Measurements from ENCODE around the gene SSR4.

- TF ChIP-seq POLR2A (IDR thresholded peaks at IDR 0.05; ENCODE audit: low read depth, low read length) (no peak), POLR2AphosphoS5 (IDR thresholded peaks at IDR 0.05; ENCODE audit: low read depth, low read length) (no peak), SPI1 (IDR thresholded peaks at IDR 0.05; ENCODE audit: low read depth, low read length) (no peak), TAF1 (IDR thresholded peaks at IDR 0.05; ENCODE audit: low read depth, low read length) (no peak)
Observed at GRCh38 chrX:153829799-153830639, 35.6 kb downstream of the SSR4 start, which contains the start of gene PDZD4.

Data from GM12891 (cell line).